HepG2 (cell line): ENCODE data around the gene USF2. TPM values are rescaled to one million over a fixed set of nuclear protein-coding genes. Genes with fewer than 3 reads are reported as not detected.

Experiments
- ERF ChIP-seq: IDR thresholded peaks from 2 replicates; pipeline ENCODE4 v1.6.1; 2018; ENCODE audit warnings: missing biosample characterization, missing genetic modification reagents
- HIC2 ChIP-seq: sonication (generic); formaldehyde crosslinking; IDR thresholded peaks from 2 replicates; pipeline ENCODE4 v1.9.0; 2022; ENCODE audit warnings: low read depth, missing genetic modification reagents
- HNF4A ChIP-seq: sonication (generic); formaldehyde crosslinking; IDR thresholded peaks from 2 replicates; pipeline ENCODE4 v1.4.0; 2020; ENCODE audit warnings: missing genetic modification reagents
- IRF2 ChIP-seq: IDR thresholded peaks from 2 replicates; pipeline ENCODE4 v1.6.1; 2018; ENCODE audit warnings: missing genetic modification reagents, missing compliant biosample characterization
- JUN ChIP-seq: sonication (generic); formaldehyde crosslinking; IDR thresholded peaks from 2 replicates; pipeline ENCODE4 v1.4.0; 2020; ENCODE audit warnings: mild to moderate bottlenecking, missing genetic modification reagents
- MAFF ChIP-seq: IDR thresholded peaks from 2 replicates; pipeline ENCODE4 v1.6.1; 2011; ENCODE audit warnings: low read depth, low read length, improper control_type of control experiment
- MIXL1 ChIP-seq: IDR thresholded peaks from 2 replicates; pipeline ENCODE4 v1.6.1; 2016
- MYC ChIP-seq: sonication (generic); formaldehyde crosslinking; IDR thresholded peaks from 2 replicates; pipeline ENCODE4 v1.9.0; 2021; ENCODE audit warnings: missing genetic modification reagents, borderline replicate concordance
- PAXIP1 ChIP-seq: sonication (generic); formaldehyde crosslinking; conservative IDR thresholded peaks from 2 replicates; pipeline ENCODE4 v1.4.0; 2020; ENCODE audit warnings: mild to moderate bottlenecking, missing genetic modification reagents, moderate library complexity
- RCOR2 ChIP-seq: IDR thresholded peaks from 2 replicates; pipeline ENCODE4 v1.6.1; 2016; ENCODE audit warnings: missing biosample characterization, missing genetic modification reagents
- SIN3A ChIP-seq: IDR thresholded peaks from 2 replicates; pipeline ENCODE4 v1.6.1; 2011; ENCODE audit warnings: low read depth, mild to moderate bottlenecking, control low read depth, low read length, borderline replicate concordance
- SMAD9 ChIP-seq: sonication (generic); formaldehyde crosslinking; IDR thresholded peaks from 2 replicates; pipeline ENCODE4 v1.5.1; 2020; ENCODE audit warnings: mild to moderate bottlenecking, missing genetic modification reagents
- ZBTB10 ChIP-seq: sonication (generic); formaldehyde crosslinking; IDR thresholded peaks from 2 replicates; pipeline ENCODE4 v1.4.0; 2020; ENCODE audit warnings: missing genetic modification reagents, borderline replicate concordance
- ZMYM4 ChIP-seq: sonication (generic); formaldehyde crosslinking; IDR thresholded peaks from 2 replicates; pipeline ENCODE4 v1.8.1; 2023; ENCODE audit warnings: mild to moderate bottlenecking, missing genetic modification reagents
- ZNF317 ChIP-seq: sonication (generic); formaldehyde crosslinking; IDR thresholded peaks from 2 replicates; pipeline ENCODE4 v1.5.0; 2020; ENCODE audit warnings: mild to moderate bottlenecking, missing genetic modification reagents
- ZNF564 ChIP-seq: sonication (generic); formaldehyde crosslinking; IDR thresholded peaks from 2 replicates; pipeline ENCODE4 v1.8.1; 2023; ENCODE audit warnings: mild to moderate bottlenecking, missing genetic modification reagents
- ZNF572 ChIP-seq: sonication (generic); formaldehyde crosslinking; IDR thresholded peaks from 2 replicates; pipeline ENCODE4 v1.5.1; 2020; ENCODE audit warnings: mild to moderate bottlenecking, missing genetic modification reagents
- ZNF691 ChIP-seq: sonication (generic); formaldehyde crosslinking; IDR thresholded peaks from 2 replicates; pipeline ENCODE4 v1.4.0; 2020; ENCODE audit warnings: missing genetic modification reagents, low read depth, mild to moderate bottlenecking, borderline replicate concordance
- polyA plus RNA-seq, 8 experiments: library from polyadenylated mRNA; depleted of rRNA in 3 of 8; stranded (reverse) in 7 of 8; unstranded in 1 of 8; fragments of >200 nt; fragmentation: Illumina TruSeq in 4 of 8; extraction: Trizol in 4 of 8; gene quantifications; 2 replicates each; pipeline versions ENCODE4 v1.2.1 to v1.2.3, GENCODE V29; 2011 to 2016; ENCODE audit warnings: low read depth in 4 of 8, missing spikeins in 1 of 8, mixed read lengths in 1 of 8; ENCODE audit not compliant: insufficient read depth in 1 of 8
- total RNA-seq, 5 experiments: library from RNA; depleted of rRNA; stranded (reverse); fragments of >200 nt; fragmentation: Illumina TruSeq; extraction: Trizol; gene quantifications; 2 replicates each; pipeline ENCODE4 v1.2.3, GENCODE V29; 2016; ENCODE audit warnings: low read depth in 1 of 5

The USF2 gene
- total and polyA plus RNA-seq, 2 of the 13 experiments (the other 11 are each of a cell fraction or from before 2014, with no cell fraction given), result 54.9 to 106 TPM

GRCh38 chr19:35253316-35254286 is 15.2 kb upstream of the USF2 start (continued):
- peak; percentile 92 for TF ChIP-seq PAXIP1 (CRISPR knock-in tag)
- TF ChIP-seq ZNF691 (CRISPR knock-in tag), result 0 out of 2 replicates have a peak, but pooled peaks have one; percentile 51
- peak; percentile 48; the same call in 1 of the 2 replicates for TF ChIP-seq IRF2 (CRISPR knock-in tag)
- TF ChIP-seq RCOR2 (CRISPR knock-in tag), result peak; percentile 61; the same call in 1 of the 2 replicates
- no peak for TF ChIP-seq HIC2
- TF ChIP-seq SIN3A, result no peak
- no peak for TF ChIP-seq ZMYM4 (CRISPR knock-in tag)
- TF ChIP-seq HNF4A (CRISPR knock-in tag), result peak; percentile 14; the same call in 1 of the 2 replicates
- TF ChIP-seq ZNF564 (CRISPR knock-in tag), result 0 out of 2 replicates have a peak, but pooled peaks have one; percentile 33
- TF ChIP-seq JUN (CRISPR knock-in tag), result no peak
- TF ChIP-seq ZNF317 (CRISPR knock-in tag), result peak; percentile 57
- no peak for TF ChIP-seq MAFF
- no peak for TF ChIP-seq SMAD9 (CRISPR knock-in tag)
- TF ChIP-seq ERF (CRISPR knock-in tag), result no peak; the same call in 1 of the 2 replicates
- peak; percentile 47; the same call in 1 of the 2 replicates for TF ChIP-seq MIXL1 (CRISPR knock-in tag)
- TF ChIP-seq ZBTB10 (CRISPR knock-in tag), result no peak; the same call in 1 of the 2 replicates
- peak; percentile 50; the same call in 1 of the 2 replicates for TF ChIP-seq MYC (CRISPR knock-in tag)
- no peak for TF ChIP-seq ZNF572
